Activated CD8-positive, alpha-beta T cell treated with anti-CD3 and anti-CD28 coated beads for 36 hours (primary cell): Measurements from ENCODE around the gene SMIM35. TPM values are rescaled to one million over a fixed set of nuclear protein-coding genes. Genes with fewer than 3 reads are reported as not detected.

ENCODE experiments used
- ATAC-seq: fragments of 200-7000 bp; cut with Tn5 transposase; one replicate; pipeline ENCODE4 v1.10.0; 2021; ENCODE audit warnings: mild to moderate bottlenecking, moderate library complexity
- CTCF ChIA-PET: fragments of 350-600 bp; sonication (Branson Sonifier 250); formaldehyde crosslinking; loops from one replicate; lab custom pipeline; 2021; ENCODE audit warnings: antibody characterized with exemption; lab: Charles Lee
- POLR2A ChIA-PET: fragments of 350-600 bp; sonication (Branson Sonifier 250); formaldehyde crosslinking; loops from one replicate; lab custom pipeline; 2021; ENCODE audit warnings: antibody characterized with exemption; lab: Charles Lee
- DNase-seq: peaks from one replicate; pipeline ENCODE4 v3.0.0-alpha.2; 2020
- H3K27ac Mint-ChIP-seq: one replicate; pipeline ENCODE4 v1.8.0; 2021; ENCODE audit warnings: mild to moderate bottlenecking, mixed read lengths
- H3K27me3 Mint-ChIP-seq: one replicate; pipeline ENCODE4 v1.8.0; 2021; ENCODE audit warnings: mixed read lengths
- H3K36me3 Mint-ChIP-seq: one replicate; pipeline ENCODE4 v1.8.0; 2021; ENCODE audit warnings: low read depth, mixed read lengths
- H3K4me1 Mint-ChIP-seq: one replicate; pipeline ENCODE4 v1.8.0; 2021; ENCODE audit warnings: low read depth, mixed read lengths
- H3K4me3 Mint-ChIP-seq: one replicate; pipeline ENCODE4 v1.8.0; 2021; ENCODE audit warnings: mild to moderate bottlenecking, moderate library complexity, mixed read lengths
- H3K9me3 Mint-ChIP-seq: one replicate; pipeline ENCODE4 v1.8.0; 2021; ENCODE audit warnings: mixed read lengths
- intact Hi-C: fragments of 100-400 bp; cut with micrococcal nuclease; formaldehyde crosslinking; loops from one replicate; pipeline ENCODE4 v1.10.0; 2022
- total RNA-seq, 2 experiments: library from RNA; stranded (reverse); gene quantifications; one replicate each; pipeline ENCODE4 v1.2.3, GENCODE V29; 2021
- TF ChIP-seq, protein P1 (sequence below): fragments of 200-600 bp; IDR thresholded peaks from one replicate; pipeline ENCODE4 v1.8.0; 2022; ENCODE audit warnings: antibody characterized with exemption, mild to moderate bottlenecking

Gene SMIM35
- total RNA-seq, 2 experiments from 2014 or later, result 0.27 to 0.32 TPM

DNA sequence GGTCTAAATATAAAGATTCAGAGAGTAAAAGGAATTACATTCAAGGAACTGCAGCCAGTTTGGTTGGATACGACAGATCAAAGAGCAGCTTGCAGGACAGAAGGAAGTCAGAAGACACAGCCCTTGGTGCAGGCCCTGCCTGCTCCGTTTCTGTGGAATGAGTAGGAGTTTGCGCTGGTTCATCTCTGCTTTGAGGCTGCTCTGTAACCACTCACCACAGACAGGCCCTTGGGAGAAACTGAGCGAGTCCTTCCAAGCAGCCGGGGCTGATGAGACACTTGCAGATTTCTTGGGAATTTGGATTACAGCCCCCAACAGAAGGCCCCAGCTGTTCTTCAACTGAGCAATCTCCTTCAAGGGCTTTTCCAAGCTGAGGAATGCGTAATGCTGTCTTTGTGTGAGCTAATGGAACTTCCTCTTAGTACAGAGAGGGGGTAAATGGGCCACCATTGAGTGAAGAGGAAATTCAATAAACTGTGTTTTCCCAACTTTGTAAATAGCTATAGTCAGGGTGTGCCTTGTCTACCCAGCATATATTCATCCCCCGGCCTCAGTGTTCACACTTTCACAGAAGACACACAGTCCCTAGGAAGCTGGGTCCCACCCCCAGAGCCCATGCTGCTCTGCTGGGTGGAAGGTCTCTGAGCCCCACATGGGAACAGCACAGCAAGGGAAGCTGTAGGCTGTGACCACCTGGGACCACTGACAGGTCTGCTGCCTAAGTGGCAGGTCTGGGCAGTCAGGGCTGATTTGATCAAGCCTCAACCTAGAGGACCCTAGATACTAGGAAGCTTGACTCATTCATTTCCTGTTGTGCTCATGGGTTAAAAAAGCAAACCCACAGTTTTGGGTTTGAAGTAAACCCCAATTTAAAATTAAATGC lies 84.0 kb downstream of the SMIM35 start:
- Mint-ChIP-seq H3K27ac (peak overlapping the region; percentile 99), H3K4me1 (peaks cover 90% of the 10 kb centered on the region), H3K36me3 (peaks cover 47% of the 10 kb centered on the region), H3K27me3 (no peaks in the 10 kb centered on the region), H3K4me3 (peak overlapping the region; percentile 49), H3K9me3 (peaks cover 12% of the 10 kb centered on the region)
- intact Hi-C loops, result loop anchor here (1.0 to 5.0 kb wide), 3 partner anchors 44 to 188 kb away; no protein-coding TSS in a partner anchor
- DNase-seq (peak; percentile 88), ATAC-seq (peak; percentile 65)
- TF ChIP-seq, protein P1, sequence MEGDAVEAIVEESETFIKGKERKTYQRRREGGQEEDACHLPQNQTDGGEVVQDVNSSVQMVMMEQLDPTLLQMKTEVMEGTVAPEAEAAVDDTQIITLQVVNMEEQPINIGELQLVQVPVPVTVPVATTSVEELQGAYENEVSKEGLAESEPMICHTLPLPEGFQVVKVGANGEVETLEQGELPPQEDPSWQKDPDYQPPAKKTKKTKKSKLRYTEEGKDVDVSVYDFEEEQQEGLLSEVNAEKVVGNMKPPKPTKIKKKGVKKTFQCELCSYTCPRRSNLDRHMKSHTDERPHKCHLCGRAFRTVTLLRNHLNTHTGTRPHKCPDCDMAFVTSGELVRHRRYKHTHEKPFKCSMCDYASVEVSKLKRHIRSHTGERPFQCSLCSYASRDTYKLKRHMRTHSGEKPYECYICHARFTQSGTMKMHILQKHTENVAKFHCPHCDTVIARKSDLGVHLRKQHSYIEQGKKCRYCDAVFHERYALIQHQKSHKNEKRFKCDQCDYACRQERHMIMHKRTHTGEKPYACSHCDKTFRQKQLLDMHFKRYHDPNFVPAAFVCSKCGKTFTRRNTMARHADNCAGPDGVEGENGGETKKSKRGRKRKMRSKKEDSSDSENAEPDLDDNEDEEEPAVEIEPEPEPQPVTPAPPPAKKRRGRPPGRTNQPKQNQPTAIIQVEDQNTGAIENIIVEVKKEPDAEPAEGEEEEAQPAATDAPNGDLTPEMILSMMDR, result no peak
- CTCF ChIA-PET, result interaction anchor here (0.8 to 31.9 kb wide), 16 partner anchors 13 to 187 kb away, joined by 3 to 386 read pairs (median 8); no protein-coding TSS in a partner anchor
- POLR2A ChIA-PET, result interaction anchor here (0.6 to 33.1 kb wide), 21 partner anchors 9 to 187 kb away, joined by 3 to 710 read pairs (median 5); partner anchors contain the start of gene IL10RA

DNA sequence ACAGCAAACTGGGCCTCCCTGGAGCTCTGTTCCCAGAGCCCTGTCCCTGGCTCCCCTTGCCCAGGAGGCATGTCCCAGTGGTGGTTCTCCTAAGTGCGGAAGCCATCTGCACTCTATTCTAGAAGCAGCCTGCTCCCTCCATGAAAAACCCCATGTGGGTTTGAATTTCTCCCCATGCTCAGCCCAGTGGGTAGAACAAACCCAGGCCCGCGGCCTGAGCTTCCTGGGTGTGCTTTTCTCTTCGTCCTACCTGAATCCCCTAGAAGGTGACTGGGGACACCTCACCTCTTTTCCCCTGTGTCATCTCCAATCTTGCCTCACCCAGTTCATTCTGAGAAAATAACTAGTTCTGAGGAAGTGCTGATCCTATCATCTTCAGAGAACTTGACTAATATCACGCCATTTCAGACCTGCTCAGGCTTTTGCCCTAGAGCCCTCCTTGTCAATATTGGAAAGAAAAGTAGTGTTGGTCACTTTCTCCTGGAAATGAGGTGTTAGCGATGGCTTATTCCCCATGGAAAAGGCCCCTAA lies 84.7 kb downstream of the SMIM35 start:
- H3K36me3 Mint-ChIP-seq, result peaks cover 54% of the 10 kb centered on the region
- ChIA-PET CTCF (interaction anchor here (0.8 to 31.9 kb wide), 16 partner anchors 13 to 187 kb away, joined by 3 to 386 read pairs (median 8); no protein-coding TSS in a partner anchor), POLR2A (interaction anchor here (0.7 to 33.1 kb wide), 23 partner anchors 11 to 771 kb away, joined by 3 to 710 read pairs (median 7); partner anchors contain the start of genes IL10RA and PCSK7)
- peaks cover 15% of the 10 kb centered on the region for H3K9me3 Mint-ChIP-seq
- TF ChIP-seq, protein P1, result no peak
- intact Hi-C loops, result loop anchor here (2.0 to 5.0 kb wide), 2 partner anchors 50 to 187 kb away; no protein-coding TSS in a partner anchor
- peak overlapping the region; percentile 49 for H3K4me3 Mint-ChIP-seq
- H3K4me1 Mint-ChIP-seq, result peaks cover 90% of the 10 kb centered on the region
- H3K27ac Mint-ChIP-seq, result peak overlapping the region; percentile 99
- H3K27me3 Mint-ChIP-seq, result no peaks in the 10 kb centered on the region
- ATAC-seq (peak; percentile 66), DNase-seq (peak; percentile 85)

DNA sequence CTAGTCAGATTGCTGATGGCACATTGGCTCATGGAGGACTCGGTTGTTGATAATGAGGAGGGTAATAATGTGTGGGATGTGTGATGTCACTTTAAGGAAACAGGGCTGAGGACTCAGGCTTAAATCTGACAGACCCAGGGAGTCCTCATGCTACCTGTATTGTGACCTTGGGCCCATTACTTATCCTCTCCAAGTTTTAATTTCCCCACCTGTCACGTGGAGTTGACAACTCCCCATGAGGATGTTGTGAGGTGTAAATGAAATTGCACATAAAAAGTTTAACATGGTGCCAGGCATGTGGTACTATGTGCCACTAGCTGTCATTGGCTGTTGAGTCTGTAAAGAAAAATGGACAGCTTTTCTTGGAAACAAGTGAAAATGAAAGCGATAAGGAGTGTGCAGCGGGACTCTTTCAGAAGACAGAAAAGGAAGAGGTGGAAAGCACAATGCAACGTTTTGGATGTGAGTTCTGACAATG lies 85.2 kb downstream of the SMIM35 start:
- peak overlapping the region; percentile 99 for H3K27ac Mint-ChIP-seq
- H3K27me3 Mint-ChIP-seq, result no peaks in the 10 kb centered on the region

DNA sequence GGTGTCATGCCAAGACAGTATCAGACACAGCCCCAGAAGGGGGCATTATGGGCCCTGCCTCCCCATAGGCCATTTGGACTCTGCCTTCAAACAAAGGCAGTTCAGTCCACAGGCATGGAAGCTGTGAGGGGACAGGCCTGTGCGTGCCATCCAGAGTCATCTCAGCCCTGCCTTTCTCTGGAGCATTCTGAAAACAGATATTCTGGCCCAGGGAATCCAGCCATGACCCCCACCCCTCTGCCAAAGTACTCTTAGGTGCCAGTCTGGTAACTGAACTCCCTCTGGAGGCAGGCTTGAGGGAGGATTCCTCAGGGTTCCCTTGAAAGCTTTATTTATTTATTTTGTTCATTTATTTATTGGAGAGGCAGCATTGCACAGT lies 85.9 kb downstream of the SMIM35 start:
- no peak for DNase-seq
- CTCF ChIA-PET, result interaction anchor here (0.7 to 31.9 kb wide), 10 partner anchors 12 to 185 kb away, joined by 3 to 386 read pairs (median 12); partner anchors contain the start of gene IL10RA
- Mint-ChIP-seq H3K4me3 (no peak overlapping the region), H3K4me1 (peaks cover 88% of the 10 kb centered on the region), H3K27me3 (no peaks in the 10 kb centered on the region), H3K27ac (peak overlapping the region; percentile 99), H3K9me3 (peaks cover 15% of the 10 kb centered on the region), H3K36me3 (peaks cover 65% of the 10 kb centered on the region)
- intact Hi-C loops, result loop anchor here (1.0 to 5.0 kb wide), 2 partner anchors 15 to 49 kb away; partner anchors contain the start of gene IL10RA
- ATAC-seq, result no peak
- POLR2A ChIA-PET, result interaction anchor here (1.0 to 33.1 kb wide), 18 partner anchors 10 to 769 kb away, joined by 3 to 710 read pairs (median 7); partner anchors contain the start of genes IL10RA and PCSK7
- TF ChIP-seq, protein P1, result no peak

More for the DNA sequence above, 85.2 kb downstream of the SMIM35 start:
- DNase-seq, result peak; percentile 64
- peaks cover 59% of the 10 kb centered on the region for H3K36me3 Mint-ChIP-seq
- peak overlapping the region; percentile 13 for H3K4me3 Mint-ChIP-seq
- H3K9me3 Mint-ChIP-seq, result peaks cover 15% of the 10 kb centered on the region
- TF ChIP-seq, protein P1, result no peak
- ATAC-seq, result peak; percentile 40
- CTCF ChIA-PET, result interaction anchor here (0.9 to 31.9 kb wide), 12 partner anchors 12 to 186 kb away, joined by 3 to 386 read pairs (median 12); partner anchors contain the start of gene IL10RA
- peaks cover 89% of the 10 kb centered on the region for H3K4me1 Mint-ChIP-seq
- POLR2A ChIA-PET, result interaction anchor here (0.6 to 33.1 kb wide), 27 partner anchors 9 to 770 kb away, joined by 3 to 710 read pairs (median 6); partner anchors contain the start of genes IL10RA and PCSK7
- intact Hi-C loops, result loop anchor here (1.0 to 5.0 kb wide), 2 partner anchors 15 to 49 kb away; partner anchors contain the start of gene IL10RA
